GM23338 (cell line): ENCODE measurements around the gene SPCS2. TPM values are rescaled to one million over a fixed set of nuclear protein-coding genes. Genes with fewer than 3 reads are reported as not detected.

Experiments used
- ATAC-seq: fragments of 200-7000 bp; cut with Tn5 transposase; 3 replicates; pipeline ENCODE4 v1.9.1; 2020
- DNase-seq: peaks from one replicate; pipeline ENCODE4 v3.0.0-alpha.2; 2015; ENCODE audit warnings: low spot score
- H2AFZ ChIP-seq: fragments of 200-600 bp; sonication (generic); 2 replicates; pipeline ENCODE4 v1.8.0; 2016; ENCODE audit warnings: antibody characterized with exemption, mild to moderate bottlenecking, moderate library complexity
- H3F3A ChIP-seq: fragments of 200-600 bp; sonication (generic); replicated peaks from 2 replicates; pipeline ENCODE4 v1.8.0; 2017; ENCODE audit warnings: antibody characterized with exemption, mixed run types, low read depth
- H3K27ac ChIP-seq: fragments of 200-600 bp; sonication (generic); 2 replicates; pipeline ENCODE4 v1.6.1; 2016; ENCODE audit warnings: low read depth
- H3K27me3 ChIP-seq: fragments of 200-600 bp; sonication (generic); 2 replicates; pipeline ENCODE4 v1.8.0; 2016; ENCODE audit warnings: mild to moderate bottlenecking, mixed run types, moderate library complexity; ENCODE audit not compliant: insufficient read depth
- H3K36me3 ChIP-seq: fragments of 200-600 bp; sonication (generic); 2 replicates; pipeline ENCODE4 v1.8.0; 2016; ENCODE audit warnings: mild to moderate bottlenecking; ENCODE audit not compliant: insufficient read depth
- H3K4me1 ChIP-seq: fragments of 200-600 bp; sonication (generic); 2 replicates; pipeline ENCODE4 v1.8.0; 2016; ENCODE audit warnings: mild to moderate bottlenecking, moderate library complexity; ENCODE audit not compliant: insufficient read depth
- H3K4me2 ChIP-seq: fragments of 200-600 bp; sonication (generic); 2 replicates; pipeline ENCODE4 v1.7.1; 2017; ENCODE audit warnings: mixed run types
- H3K4me3 ChIP-seq: fragments of 200-600 bp; sonication (generic); 2 replicates; pipeline ENCODE4 v1.6.1; 2016; ENCODE audit warnings: mixed run types
- H3K79me2 ChIP-seq: fragments of 200-600 bp; sonication (generic); replicated peaks from 2 replicates; pipeline ENCODE4 v1.8.0; 2017; ENCODE audit warnings: mild to moderate bottlenecking; ENCODE audit not compliant: insufficient read depth
- H3K9me2 ChIP-seq: fragments of 200-600 bp; sonication (generic); 2 replicates; pipeline ENCODE4 v1.8.0; 2017; ENCODE audit not compliant: insufficient read depth
- H4K20me1 ChIP-seq: fragments of 200-600 bp; sonication (generic); replicated peaks from 2 replicates; pipeline ENCODE4 v1.8.0; 2017; ENCODE audit warnings: mild to moderate bottlenecking; ENCODE audit not compliant: insufficient read depth
- H3K27ac Mint-ChIP-seq: 2 replicates; pipeline ENCODE4 v1.8.0; 2020; ENCODE audit warnings: inconsistent platforms, mild to moderate bottlenecking, moderate library complexity, mixed read lengths
- H3K27me3 Mint-ChIP-seq: 3 replicates; pipeline ENCODE4 v1.8.0; 2022; ENCODE audit warnings: low read depth, mild to moderate bottlenecking, moderate library complexity, mixed read lengths, inconsistent platforms; ENCODE audit not compliant: insufficient read depth, poor library complexity
- H3K36me3 Mint-ChIP-seq: 3 replicates; pipeline ENCODE4 v1.8.0; 2021; ENCODE audit warnings: low read depth, mild to moderate bottlenecking, inconsistent platforms, moderate library complexity, mixed read lengths
- H3K4me1 Mint-ChIP-seq: 3 replicates; pipeline ENCODE4 v1.8.0; 2020; ENCODE audit warnings: mild to moderate bottlenecking, inconsistent platforms, mixed read lengths
- H3K4me3 Mint-ChIP-seq: 3 replicates; pipeline ENCODE4 v1.8.0; 2021; ENCODE audit warnings: moderate library complexity, mild to moderate bottlenecking, inconsistent platforms, mixed read lengths
- H3K9me3 Mint-ChIP-seq: 3 replicates; pipeline ENCODE4 v1.8.0; 2020; ENCODE audit warnings: moderate library complexity, mild to moderate bottlenecking, inconsistent platforms, mixed read lengths
- CREB1 ChIP-seq: fragments of 250-450 bp; sonication (Bioruptor Pico); IDR thresholded peaks from 2 replicates; pipeline ENCODE4 v1.5.0; 2020; ENCODE audit warnings: low read depth, mild to moderate bottlenecking, moderate library complexity
- EZH2phosphoT487 ChIP-seq: fragments of 200-600 bp; sonication (generic); IDR thresholded peaks from one replicate; pipeline ENCODE4 v1.8.1; 2018; ENCODE audit warnings: antibody characterized with exemption; ENCODE audit not compliant: unreplicated experiment
- NANOG ChIP-seq: IDR thresholded peaks from 2 replicates; pipeline ENCODE4 v1.6.1; 2016; ENCODE audit warnings: antibody characterized with exemption, borderline replicate concordance
- POLR2AphosphoS5 ChIP-seq: IDR thresholded peaks from 2 replicates; pipeline ENCODE4 v1.6.1; 2016; ENCODE audit warnings: antibody characterized with exemption, low read depth
- STAT1 ChIP-seq: IDR thresholded peaks from one replicate; pipeline ENCODE4 v1.6.1; 2016; ENCODE audit warnings: antibody characterized with exemption; ENCODE audit not compliant: unreplicated experiment
- ZNF114 ChIP-seq: fragments of 250-450 bp; sonication (Bioruptor Pico); IDR thresholded peaks from 2 replicates; pipeline ENCODE4 v1.5.0; 2020; ENCODE audit warnings: mild to moderate bottlenecking, moderate library complexity
- ZNF331 ChIP-seq: fragments of 250-450 bp; sonication (Bioruptor Pico); IDR thresholded peaks from 2 replicates; pipeline ENCODE4 v1.5.0; 2020; ENCODE audit warnings: low read depth, mild to moderate bottlenecking, moderate library complexity
- polyA plus RNA-seq: library from polyadenylated mRNA; unstranded; fragments of >200 nt; fragmentation: Nextera tagmentation; extraction: Ambion mirVana; gene quantifications from 2 replicates; pipeline ENCODE4 v1.2.1, GENCODE V29; 2016
- total RNA-seq: library from RNA; depleted of rRNA; stranded (reverse); fragments of >200 nt; shearing (Covaris generic); gene quantifications from 2 replicates; pipeline ENCODE4 v1.2.3, GENCODE V29; 2014
- TF ChIP-seq, protein P1 (sequence below): IDR thresholded peaks from one replicate; pipeline ENCODE4 v1.6.1; 2018; ENCODE audit warnings: antibody characterized with exemption; ENCODE audit not compliant: unreplicated experiment
- TF ChIP-seq, protein P2 (sequence below), 2 experiments: fragments of 200-600 bp in 1 of 2; sonication (generic) in 1 of 2; conservative IDR thresholded peaks; 2 replicates each; pipeline versions ENCODE4 v1.5.1 to v1.6.1; 2016 to 2017; ENCODE audit warnings: antibody characterized with exemption in 2 of 2, low read depth in 2 of 2, mild to moderate bottlenecking in 2 of 2, moderate library complexity in 1 of 2
- TF ChIP-seq, protein P3 (sequence below): fragments of 250-450 bp; sonication (Bioruptor Pico); IDR thresholded peaks from 2 replicates; pipeline ENCODE4 v1.5.0; 2020; ENCODE audit warnings: mild to moderate bottlenecking, moderate library complexity
- TF ChIP-seq, protein P4 (sequence below): IDR thresholded peaks from 2 replicates; pipeline ENCODE4 v1.6.1; 2016; ENCODE audit warnings: antibody characterized with exemption

SPCS2 gene
- total and polyA plus RNA-seq, 2 experiments from 2014 or later, result 115 to 334 TPM

DNA sequence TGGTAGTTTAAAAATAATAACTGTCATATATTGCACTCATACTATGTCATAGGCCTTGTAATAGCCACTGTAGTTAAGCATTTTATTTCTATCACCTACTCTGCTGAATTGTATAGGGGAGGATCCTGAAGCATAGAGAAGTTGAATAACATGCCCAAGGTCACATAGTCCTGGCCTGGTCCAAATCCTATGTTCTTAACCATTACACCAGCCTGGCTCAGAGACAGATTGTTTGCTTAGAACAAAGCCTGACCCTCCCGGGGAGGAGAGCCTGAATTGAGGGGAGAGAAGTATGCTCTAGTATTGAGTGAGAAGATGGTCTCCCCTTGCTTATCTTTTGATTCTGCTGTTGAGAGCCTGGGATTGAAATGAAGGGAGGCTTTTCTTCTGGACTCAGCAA is 41.9 kb downstream of the SPCS2 start:
- H3K27ac ChIP-seq, result no peak overlapping the region
- no peak overlapping the region for H3K4me3 ChIP-seq
- H3K9me3 Mint-ChIP-seq, result no peaks in the 10 kb centered on the region
- no peaks in the 10 kb centered on the region for H3K27me3 ChIP-seq
- H3K4me1 ChIP-seq, result peaks cover 9% of the 10 kb centered on the region
- no peak for ATAC-seq
- H3K4me3 Mint-ChIP-seq, result no peak overlapping the region
- H3K36me3 Mint-ChIP-seq, result 0 out of 3 replicates have a peak, but pooled peaks cover 3% of the 10 kb centered on the region
- peaks cover 8% of the 10 kb centered on the region; the same call in 1 of the 2 replicates for H4K20me1 ChIP-seq
- no peak overlapping the region for H3K4me2 ChIP-seq
- no peak for DNase-seq
- H2AFZ ChIP-seq, result no peak overlapping the region
- no peaks in the 10 kb centered on the region for H3K9me2 ChIP-seq
- TF ChIP-seq, protein P1, sequence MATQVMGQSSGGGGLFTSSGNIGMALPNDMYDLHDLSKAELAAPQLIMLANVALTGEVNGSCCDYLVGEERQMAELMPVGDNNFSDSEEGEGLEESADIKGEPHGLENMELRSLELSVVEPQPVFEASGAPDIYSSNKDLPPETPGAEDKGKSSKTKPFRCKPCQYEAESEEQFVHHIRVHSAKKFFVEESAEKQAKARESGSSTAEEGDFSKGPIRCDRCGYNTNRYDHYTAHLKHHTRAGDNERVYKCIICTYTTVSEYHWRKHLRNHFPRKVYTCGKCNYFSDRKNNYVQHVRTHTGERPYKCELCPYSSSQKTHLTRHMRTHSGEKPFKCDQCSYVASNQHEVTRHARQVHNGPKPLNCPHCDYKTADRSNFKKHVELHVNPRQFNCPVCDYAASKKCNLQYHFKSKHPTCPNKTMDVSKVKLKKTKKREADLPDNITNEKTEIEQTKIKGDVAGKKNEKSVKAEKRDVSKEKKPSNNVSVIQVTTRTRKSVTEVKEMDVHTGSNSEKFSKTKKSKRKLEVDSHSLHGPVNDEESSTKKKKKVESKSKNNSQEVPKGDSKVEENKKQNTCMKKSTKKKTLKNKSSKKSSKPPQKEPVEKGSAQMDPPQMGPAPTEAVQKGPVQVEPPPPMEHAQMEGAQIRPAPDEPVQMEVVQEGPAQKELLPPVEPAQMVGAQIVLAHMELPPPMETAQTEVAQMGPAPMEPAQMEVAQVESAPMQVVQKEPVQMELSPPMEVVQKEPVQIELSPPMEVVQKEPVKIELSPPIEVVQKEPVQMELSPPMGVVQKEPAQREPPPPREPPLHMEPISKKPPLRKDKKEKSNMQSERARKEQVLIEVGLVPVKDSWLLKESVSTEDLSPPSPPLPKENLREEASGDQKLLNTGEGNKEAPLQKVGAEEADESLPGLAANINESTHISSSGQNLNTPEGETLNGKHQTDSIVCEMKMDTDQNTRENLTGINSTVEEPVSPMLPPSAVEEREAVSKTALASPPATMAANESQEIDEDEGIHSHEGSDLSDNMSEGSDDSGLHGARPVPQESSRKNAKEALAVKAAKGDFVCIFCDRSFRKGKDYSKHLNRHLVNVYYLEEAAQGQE, result no peak
- no peak for TF ChIP-seq NANOG
- TF ChIP-seq, protein P2, sequence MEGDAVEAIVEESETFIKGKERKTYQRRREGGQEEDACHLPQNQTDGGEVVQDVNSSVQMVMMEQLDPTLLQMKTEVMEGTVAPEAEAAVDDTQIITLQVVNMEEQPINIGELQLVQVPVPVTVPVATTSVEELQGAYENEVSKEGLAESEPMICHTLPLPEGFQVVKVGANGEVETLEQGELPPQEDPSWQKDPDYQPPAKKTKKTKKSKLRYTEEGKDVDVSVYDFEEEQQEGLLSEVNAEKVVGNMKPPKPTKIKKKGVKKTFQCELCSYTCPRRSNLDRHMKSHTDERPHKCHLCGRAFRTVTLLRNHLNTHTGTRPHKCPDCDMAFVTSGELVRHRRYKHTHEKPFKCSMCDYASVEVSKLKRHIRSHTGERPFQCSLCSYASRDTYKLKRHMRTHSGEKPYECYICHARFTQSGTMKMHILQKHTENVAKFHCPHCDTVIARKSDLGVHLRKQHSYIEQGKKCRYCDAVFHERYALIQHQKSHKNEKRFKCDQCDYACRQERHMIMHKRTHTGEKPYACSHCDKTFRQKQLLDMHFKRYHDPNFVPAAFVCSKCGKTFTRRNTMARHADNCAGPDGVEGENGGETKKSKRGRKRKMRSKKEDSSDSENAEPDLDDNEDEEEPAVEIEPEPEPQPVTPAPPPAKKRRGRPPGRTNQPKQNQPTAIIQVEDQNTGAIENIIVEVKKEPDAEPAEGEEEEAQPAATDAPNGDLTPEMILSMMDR (conservative IDR thresholded peaks at IDR 0.05; ENCODE audit: low read depth in 2 of 2), result no peak
- TF ChIP-seq ZNF331, result no peak
- no peak for TF ChIP-seq POLR2AphosphoS5
- TF ChIP-seq, protein P3, sequence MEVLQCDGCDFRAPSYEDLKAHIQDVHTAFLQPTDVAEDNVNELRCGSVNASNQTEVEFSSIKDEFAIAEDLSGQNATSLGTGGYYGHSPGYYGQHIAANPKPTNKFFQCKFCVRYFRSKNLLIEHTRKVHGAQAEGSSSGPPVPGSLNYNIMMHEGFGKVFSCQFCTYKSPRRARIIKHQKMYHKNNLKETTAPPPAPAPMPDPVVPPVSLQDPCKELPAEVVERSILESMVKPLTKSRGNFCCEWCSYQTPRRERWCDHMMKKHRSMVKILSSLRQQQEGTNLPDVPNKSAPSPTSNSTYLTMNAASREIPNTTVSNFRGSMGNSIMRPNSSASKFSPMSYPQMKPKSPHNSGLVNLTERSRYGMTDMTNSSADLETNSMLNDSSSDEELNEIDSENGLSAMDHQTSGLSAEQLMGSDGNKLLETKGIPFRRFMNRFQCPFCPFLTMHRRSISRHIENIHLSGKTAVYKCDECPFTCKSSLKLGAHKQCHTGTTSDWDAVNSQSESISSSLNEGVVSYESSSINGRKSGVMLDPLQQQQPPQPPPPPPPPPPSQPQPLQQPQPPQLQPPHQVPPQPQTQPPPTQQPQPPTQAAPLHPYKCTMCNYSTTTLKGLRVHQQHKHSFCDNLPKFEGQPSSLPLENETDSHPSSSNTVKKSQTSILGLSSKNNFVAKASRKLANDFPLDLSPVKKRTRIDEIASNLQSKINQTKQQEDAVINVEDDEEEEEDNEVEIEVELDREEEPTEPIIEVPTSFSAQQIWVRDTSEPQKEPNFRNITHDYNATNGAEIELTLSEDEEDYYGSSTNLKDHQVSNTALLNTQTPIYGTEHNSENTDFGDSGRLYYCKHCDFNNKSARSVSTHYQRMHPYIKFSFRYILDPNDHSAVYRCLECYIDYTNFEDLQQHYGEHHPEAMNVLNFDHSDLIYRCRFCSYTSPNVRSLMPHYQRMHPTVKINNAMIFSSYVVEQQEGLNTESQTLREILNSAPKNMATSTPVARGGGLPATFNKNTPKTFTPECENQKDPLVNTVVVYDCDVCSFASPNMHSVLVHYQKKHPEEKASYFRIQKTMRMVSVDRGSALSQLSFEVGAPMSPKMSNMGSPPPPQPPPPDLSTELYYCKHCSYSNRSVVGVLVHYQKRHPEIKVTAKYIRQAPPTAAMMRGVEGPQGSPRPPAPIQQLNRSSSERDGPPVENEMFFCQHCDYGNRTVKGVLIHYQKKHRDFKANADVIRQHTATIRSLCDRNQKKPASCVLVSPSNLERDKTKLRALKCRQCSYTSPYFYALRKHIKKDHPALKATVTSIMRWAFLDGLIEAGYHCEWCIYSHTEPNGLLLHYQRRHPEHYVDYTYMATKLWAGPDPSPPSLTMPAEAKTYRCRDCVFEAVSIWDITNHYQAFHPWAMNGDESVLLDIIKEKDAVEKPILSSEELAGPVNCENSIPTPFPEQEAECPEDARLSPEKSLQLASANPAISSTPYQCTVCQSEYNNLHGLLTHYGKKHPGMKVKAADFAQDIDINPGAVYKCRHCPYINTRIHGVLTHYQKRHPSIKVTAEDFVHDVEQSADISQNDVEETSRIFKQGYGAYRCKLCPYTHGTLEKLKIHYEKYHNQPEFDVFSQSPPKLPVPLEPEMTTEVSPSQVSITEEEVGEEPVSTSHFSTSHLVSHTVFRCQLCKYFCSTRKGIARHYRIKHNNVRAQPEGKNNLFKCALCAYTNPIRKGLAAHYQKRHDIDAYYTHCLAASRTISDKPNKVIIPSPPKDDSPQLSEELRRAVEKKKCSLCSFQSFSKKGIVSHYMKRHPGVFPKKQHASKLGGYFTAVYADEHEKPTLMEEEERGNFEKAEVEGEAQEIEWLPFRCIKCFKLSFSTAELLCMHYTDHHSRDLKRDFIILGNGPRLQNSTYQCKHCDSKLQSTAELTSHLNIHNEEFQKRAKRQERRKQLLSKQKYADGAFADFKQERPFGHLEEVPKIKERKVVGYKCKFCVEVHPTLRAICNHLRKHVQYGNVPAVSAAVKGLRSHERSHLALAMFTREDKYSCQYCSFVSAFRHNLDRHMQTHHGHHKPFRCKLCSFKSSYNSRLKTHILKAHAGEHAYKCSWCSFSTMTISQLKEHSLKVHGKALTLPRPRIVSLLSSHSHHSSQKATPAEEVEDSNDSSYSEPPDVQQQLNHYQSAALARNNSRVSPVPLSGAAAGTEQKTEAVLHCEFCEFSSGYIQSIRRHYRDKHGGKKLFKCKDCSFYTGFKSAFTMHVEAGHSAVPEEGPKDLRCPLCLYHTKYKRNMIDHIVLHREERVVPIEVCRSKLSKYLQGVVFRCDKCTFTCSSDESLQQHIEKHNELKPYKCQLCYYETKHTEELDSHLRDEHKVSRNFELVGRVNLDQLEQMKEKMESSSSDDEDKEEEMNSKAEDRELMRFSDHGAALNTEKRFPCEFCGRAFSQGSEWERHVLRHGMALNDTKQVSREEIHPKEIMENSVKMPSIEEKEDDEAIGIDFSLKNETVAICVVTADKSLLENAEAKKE (CRISPR knock-in tag), result no peak
- no peak for TF ChIP-seq CREB1 (CRISPR knock-in tag)
- TF ChIP-seq EZH2phosphoT487, result no peak
- TF ChIP-seq, protein P4, sequence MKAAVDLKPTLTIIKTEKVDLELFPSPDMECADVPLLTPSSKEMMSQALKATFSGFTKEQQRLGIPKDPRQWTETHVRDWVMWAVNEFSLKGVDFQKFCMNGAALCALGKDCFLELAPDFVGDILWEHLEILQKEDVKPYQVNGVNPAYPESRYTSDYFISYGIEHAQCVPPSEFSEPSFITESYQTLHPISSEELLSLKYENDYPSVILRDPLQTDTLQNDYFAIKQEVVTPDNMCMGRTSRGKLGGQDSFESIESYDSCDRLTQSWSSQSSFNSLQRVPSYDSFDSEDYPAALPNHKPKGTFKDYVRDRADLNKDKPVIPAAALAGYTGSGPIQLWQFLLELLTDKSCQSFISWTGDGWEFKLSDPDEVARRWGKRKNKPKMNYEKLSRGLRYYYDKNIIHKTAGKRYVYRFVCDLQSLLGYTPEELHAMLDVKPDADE, result no peak
- TF ChIP-seq ZNF114, result no peak
- TF ChIP-seq STAT1, result no peak
- H3K36me3 ChIP-seq, result peaks cover 10% of the 10 kb centered on the region
- peaks cover 3% of the 10 kb centered on the region for H3K27me3 Mint-ChIP-seq
- H3F3A ChIP-seq, result 0 out of 2 replicates have a peak, but pooled peaks cover 4% of the 10 kb centered on the region
- H3K4me1 Mint-ChIP-seq, result peaks cover 9% of the 10 kb centered on the region
- H3K27ac Mint-ChIP-seq, result no peak overlapping the region
- peaks cover 36% of the 10 kb centered on the region for H3K79me2 ChIP-seq
